IgD-negative memory B cell (primary cell): ENCODE data around the gene RACGAP1. TPM values are rescaled to one million over a fixed set of nuclear protein-coding genes. Genes with fewer than 3 reads are reported as not detected.

ENCODE experiments used
- H3K27ac Mint-ChIP-seq, 3 donors: one replicate each; pipeline ENCODE4 v1.8.0; 2020 to 2022; ENCODE audit warnings: mild to moderate bottlenecking in 3 of 3, mixed read lengths in 3 of 3, moderate library complexity in 1 of 3
- H3K27me3 Mint-ChIP-seq: one replicate; pipeline ENCODE4 v1.8.0; 2021; ENCODE audit warnings: mixed read lengths
- H3K36me3 Mint-ChIP-seq: one replicate; pipeline ENCODE4 v1.8.0; 2020; ENCODE audit warnings: mild to moderate bottlenecking, mixed read lengths
- H3K4me1 Mint-ChIP-seq, 3 donors: one replicate each; pipeline ENCODE4 v1.8.0; 2020 to 2022; ENCODE audit warnings: mixed read lengths in 3 of 3, mild to moderate bottlenecking in 1 of 3
- H3K4me3 Mint-ChIP-seq, 4 donors: one replicate each; pipeline ENCODE4 v1.8.0; 2020 to 2022; ENCODE audit warnings: mild to moderate bottlenecking in 4 of 4, mixed read lengths in 4 of 4, moderate library complexity in 3 of 4
- H3K9me3 Mint-ChIP-seq, 3 donors: one replicate each; pipeline ENCODE4 v1.8.0; 2020 to 2021; ENCODE audit warnings: mixed read lengths in 3 of 3, mild to moderate bottlenecking in 1 of 3
- polyA plus RNA-seq: library from polyadenylated mRNA; unstranded; fragments of 300-500 nt; fragmentation: Illumina TruSeq; gene quantifications from one replicate; pipeline ENCODE4 v1.2.3, GENCODE V29; 2021

Gene RACGAP1
- polyA plus RNA-seq, 1 donor from 2014 or later = 13.7 TPM

- H3K4me1 Mint-ChIP-seq = peaks cover 12 to 15% (median 12%) of the 10 kb centered on the region in 3 donors
- peak overlapping the region; percentile 95 to 100 (median 98) for H3K4me3 Mint-ChIP-seq
- no peaks in the 10 kb centered on the region for H3K27me3 Mint-ChIP-seq
- H3K36me3 Mint-ChIP-seq = peaks cover 2% of the 10 kb centered on the region
- peaks cover 0 to 3% (median 1%) of the 10 kb centered on the region in 3 donors for H3K9me3 Mint-ChIP-seq
- H3K27ac Mint-ChIP-seq = peak overlapping the region; percentile 58 to 94 (median 71)
Measured at GRCh38 chr12:50024805-50025186, 498 bp downstream of the RACGAP1 start.

GRCh38 chr12:50024227-50024626 lies 1.1 kb downstream of the RACGAP1 start:
- Mint-ChIP-seq H3K4me1 (peaks cover 12 to 15% (median 12%) of the 10 kb centered on the region in 3 donors), H3K27ac (peak overlapping the region in 1 of 3 donors; percentile 39), H3K9me3 (peaks cover 0 to 3% (median 1%) of the 10 kb centered on the region in 3 donors), H3K27me3 (no peaks in the 10 kb centered on the region), H3K4me3 (peak overlapping the region; percentile 64 to 100 (median 96)), H3K36me3 (peaks cover 2% of the 10 kb centered on the region)

GRCh38 chr12:50022903-50023302 lies 2.4 kb downstream of the RACGAP1 start:
- no peaks in the 10 kb centered on the region for H3K36me3 Mint-ChIP-seq
- peaks cover 12 to 15% (median 13%) of the 10 kb centered on the region in 3 donors for H3K4me1 Mint-ChIP-seq
- H3K27ac Mint-ChIP-seq = no peak overlapping the region
- H3K4me3 Mint-ChIP-seq = no peak overlapping the region
- peaks cover 0 to 3% (median 1%) of the 10 kb centered on the region in 3 donors for H3K9me3 Mint-ChIP-seq
- H3K27me3 Mint-ChIP-seq = no peaks in the 10 kb centered on the region

- Mint-ChIP-seq H3K27ac (no peak overlapping the region), H3K4me1 (peaks cover 12 to 15% (median 13%) of the 10 kb centered on the region in 3 donors), H3K27me3 (no peaks in the 10 kb centered on the region), H3K36me3 (no peaks in the 10 kb centered on the region), H3K4me3 (no peak overlapping the region), H3K9me3 (peaks cover 0 to 3% (median 1%) of the 10 kb centered on the region in 3 donors)
Measured at GRCh38 chr12:50021031-50021430, 4.3 kb downstream of the RACGAP1 start.

GRCh38 chr12:50019524-50019923 lies 5.8 kb downstream of the RACGAP1 start:
- Mint-ChIP-seq H3K9me3 (no peaks in the 10 kb centered on the region), H3K27ac (peak overlapping the region in 1 of 3 donors; percentile 20), H3K36me3 (no peaks in the 10 kb centered on the region), H3K4me1 (peaks cover 5 to 6% (median 6%) of the 10 kb centered on the region in 3 donors), H3K4me3 (no peak overlapping the region), H3K27me3 (no peaks in the 10 kb centered on the region)

- Mint-ChIP-seq H3K36me3 (no peaks in the 10 kb centered on the region), H3K4me1 (peaks cover 0 to 6% (median 1%) of the 10 kb centered on the region in 3 donors), H3K27me3 (no peaks in the 10 kb centered on the region), H3K9me3 (no peaks in the 10 kb centered on the region), H3K27ac (peak overlapping the region in 1 of 3 donors; percentile 20), H3K4me3 (no peak overlapping the region)
Measured at GRCh38 chr12:50018968-50019367, 6.3 kb downstream of the RACGAP1 start.

- peaks cover 0 to 6% (median 0%) of the 10 kb centered on the region in 3 donors for H3K4me1 Mint-ChIP-seq
- no peaks in the 10 kb centered on the region for H3K27me3 Mint-ChIP-seq
- H3K4me3 Mint-ChIP-seq = no peak overlapping the region
- no peaks in the 10 kb centered on the region for H3K36me3 Mint-ChIP-seq
- H3K9me3 Mint-ChIP-seq = no peaks in the 10 kb centered on the region
- H3K27ac Mint-ChIP-seq = no peak overlapping the region
Measured at GRCh38 chr12:50018154-50018553, 7.1 kb downstream of the RACGAP1 start.

GRCh38 chr12:50017641-50018040 lies 7.7 kb downstream of the RACGAP1 start:
- H3K27me3 Mint-ChIP-seq = no peaks in the 10 kb centered on the region
- H3K27ac Mint-ChIP-seq = no peak overlapping the region
- H3K36me3 Mint-ChIP-seq = no peaks in the 10 kb centered on the region
- no peaks in the 10 kb centered on the region for H3K9me3 Mint-ChIP-seq
- peaks cover 0 to 4% (median 0%) of the 10 kb centered on the region in 3 donors for H3K4me1 Mint-ChIP-seq
- no peak overlapping the region for H3K4me3 Mint-ChIP-seq

GRCh38 chr12:50016501-50017475 lies 8.5 kb downstream of the RACGAP1 start:
- H3K4me1 Mint-ChIP-seq = peaks cover 0 to 2% (median 0%) of the 10 kb centered on the region in 3 donors
- H3K4me3 Mint-ChIP-seq = no peak overlapping the region
- H3K36me3 Mint-ChIP-seq = no peaks in the 10 kb centered on the region
- H3K27me3 Mint-ChIP-seq = no peaks in the 10 kb centered on the region
- H3K27ac Mint-ChIP-seq = no peak overlapping the region
- no peaks in the 10 kb centered on the region for H3K9me3 Mint-ChIP-seq

- H3K36me3 Mint-ChIP-seq = no peaks in the 10 kb centered on the region
- no peaks in the 10 kb centered on the region for H3K9me3 Mint-ChIP-seq
- H3K4me3 Mint-ChIP-seq = peak overlapping the region in 1 of 4 donors; percentile 54
- H3K4me1 Mint-ChIP-seq = peaks cover 0 to 3% (median 0%) of the 10 kb centered on the region in 3 donors
- no peaks in the 10 kb centered on the region for H3K27me3 Mint-ChIP-seq
- no peak overlapping the region for H3K27ac Mint-ChIP-seq
Measured at GRCh38 chr12:50014342-50014741, 11.0 kb downstream of the RACGAP1 start.

GRCh38 chr12:50013361-50014147 lies 11.7 kb downstream of the RACGAP1 start:
- Mint-ChIP-seq H3K36me3 (no peaks in the 10 kb centered on the region), H3K4me3 (no peak overlapping the region)

GRCh38 chr12:50006754-50007442 lies 18.4 kb downstream of the RACGAP1 start:
- no peaks in the 10 kb centered on the region for H3K27me3 Mint-ChIP-seq
- no peak overlapping the region for H3K4me3 Mint-ChIP-seq
- H3K9me3 Mint-ChIP-seq = no peaks in the 10 kb centered on the region
- H3K4me1 Mint-ChIP-seq = peaks cover 8 to 13% (median 13%) of the 10 kb centered on the region in 3 donors
- H3K27ac Mint-ChIP-seq = no peak overlapping the region
- H3K36me3 Mint-ChIP-seq = no peaks in the 10 kb centered on the region

More at GRCh38 chr12:50013361-50014147, 11.7 kb downstream of the RACGAP1 start:
- H3K27me3 Mint-ChIP-seq = no peaks in the 10 kb centered on the region
- H3K4me1 Mint-ChIP-seq = peaks cover 0 to 2% (median 0%) of the 10 kb centered on the region in 3 donors
- H3K27ac Mint-ChIP-seq = no peak overlapping the region
- no peaks in the 10 kb centered on the region for H3K9me3 Mint-ChIP-seq

GRCh38 chr12:50006280-50006679 lies 19.0 kb downstream of the RACGAP1 start:
- no peaks in the 10 kb centered on the region for H3K9me3 Mint-ChIP-seq
- H3K36me3 Mint-ChIP-seq = no peaks in the 10 kb centered on the region
- H3K4me3 Mint-ChIP-seq = peak overlapping the region in 1 of 4 donors; percentile 55
- no peak overlapping the region for H3K27ac Mint-ChIP-seq
- H3K27me3 Mint-ChIP-seq = no peaks in the 10 kb centered on the region
- peaks cover 8 to 13% (median 13%) of the 10 kb centered on the region in 3 donors for H3K4me1 Mint-ChIP-seq

- Mint-ChIP-seq H3K27me3 (no peaks in the 10 kb centered on the region), H3K36me3 (no peaks in the 10 kb centered on the region), H3K4me3 (no peak overlapping the region), H3K27ac (no peak overlapping the region), H3K4me1 (peaks cover 8 to 13% (median 13%) of the 10 kb centered on the region in 3 donors), H3K9me3 (no peaks in the 10 kb centered on the region)
Measured at GRCh38 chr12:50005175-50005574, 20.1 kb downstream of the RACGAP1 start.
